Kidney (tissue), 14 donors: ENCODE data around the gene EZR. TPM values are rescaled to one million over a fixed set of nuclear protein-coding genes. Genes with fewer than 3 reads are reported as not detected.
"Not testable (repeated sequence)": the region's sequence is repeated elsewhere in the genome, so short reads cannot be mapped to it uniquely, and the experiment has no call there.

Experiments
- DNase-seq, 5 donors: peaks; one replicate each; pipeline ENCODE4 v3.0.0-alpha.2; 2013 to 2020
- FAIRE-seq: peaks from 2 replicates; lab custom pipeline; 2012; peaks lifted over from hg19 to GRCh38; lab: Jason Lieb, UNC
- H3K27ac ChIP-seq, 2 donors: one replicate each; pipeline ENCODE4 v1.7.0; 2013; ENCODE audit warnings: low read depth in 2 of 2, low read length in 2 of 2, inconsistent platforms in 1 of 2
- H3K27me3 ChIP-seq: one replicate; pipeline ENCODE4 v1.7.1; 2013; ENCODE audit warnings: low read length, inconsistent platforms; ENCODE audit not compliant: control insufficient read depth, insufficient read depth
- H3K36me3 ChIP-seq, 3 donors: one replicate each; pipeline versions ENCODE4 v1.7.0 to v1.7.1; 2013; ENCODE audit warnings: low read length in 3 of 3, control low read depth in 1 of 3, inconsistent platforms in 1 of 3; ENCODE audit not compliant: insufficient read depth in 3 of 3, control insufficient read depth in 2 of 3
- H3K4me1 ChIP-seq, 3 donors: one replicate each; pipeline versions ENCODE4 v1.7.0 to v1.7.1; 2013; ENCODE audit warnings: low read length in 3 of 3, inconsistent platforms in 1 of 3, low read depth in 1 of 3; ENCODE audit not compliant: control insufficient read depth in 2 of 3, insufficient read depth in 2 of 3
- H3K4me3 ChIP-seq, 3 donors: one replicate each; pipeline versions ENCODE4 v1.7.0 to v1.8.1; 2013; ENCODE audit warnings: low read length in 3 of 3, control low read depth in 1 of 3, inconsistent platforms in 1 of 3
- H3K9ac ChIP-seq, 3 donors: one replicate each; pipeline versions ENCODE4 v1.7.0 to v1.7.1; 2013; ENCODE audit warnings: low read length in 3 of 3, control low read depth in 1 of 3, inconsistent platforms in 1 of 3
- H3K9me3 ChIP-seq, 3 donors: one replicate each; pipeline versions ENCODE4 v1.7.0 to v1.7.1; 2013; ENCODE audit warnings: low read length in 3 of 3, control low read depth in 1 of 3, inconsistent platforms in 1 of 3; ENCODE audit not compliant: control insufficient read depth in 2 of 3, insufficient read depth in 1 of 3
- intact Hi-C: fragments of 100-400 bp; cut with DNase I; formaldehyde crosslinking; loops from one replicate; pipeline ENCODE4 v1.11.1; 2022
- polyA plus RNA-seq: library from polyadenylated mRNA; stranded (reverse); fragments of 350-450 nt; fragmentation: Illumina TruSeq; extraction: RNeasy Lipid Tissue Mini Kit (QIAGEN cat#74804); gene quantifications from one replicate; pipeline ENCODE4 v1.2.3, GENCODE V29; 2014; ENCODE audit warnings: low read depth, low replicate concordance; ENCODE audit not compliant: insufficient read depth
- total RNA-seq: library from RNA; stranded (reverse); fragmentation: NEBNext Ultra II Directional; extraction: Animal tissue kit (Norgen Biotek cat#: 25700); gene quantifications from one replicate; pipeline ENCODE4 v1.2.1, GENCODE V29; 2021
- TF ChIP-seq, protein P1 (sequence below): IDR thresholded peaks from 3 replicates; pipeline ENCODE4 v1.5.1; 2012; ENCODE audit warnings: mild to moderate bottlenecking, moderate library complexity, borderline replicate concordance; ENCODE audit not compliant: insufficient read depth; ENCODE audit errors: extremely low read depth
- donor health status: control.
- donor health status: control.
- donor health status: control.
- donor health status: control.
- donor health status: control.
- donor health status: DM: yes; HTN: yes; CAD: no.
- donor health status: Normal renal cell carcinoma (clear cell type).

EZR gene
- total and polyA plus RNA-seq, 2 donors from 2014 or later = 154 to 636 TPM

DNA sequence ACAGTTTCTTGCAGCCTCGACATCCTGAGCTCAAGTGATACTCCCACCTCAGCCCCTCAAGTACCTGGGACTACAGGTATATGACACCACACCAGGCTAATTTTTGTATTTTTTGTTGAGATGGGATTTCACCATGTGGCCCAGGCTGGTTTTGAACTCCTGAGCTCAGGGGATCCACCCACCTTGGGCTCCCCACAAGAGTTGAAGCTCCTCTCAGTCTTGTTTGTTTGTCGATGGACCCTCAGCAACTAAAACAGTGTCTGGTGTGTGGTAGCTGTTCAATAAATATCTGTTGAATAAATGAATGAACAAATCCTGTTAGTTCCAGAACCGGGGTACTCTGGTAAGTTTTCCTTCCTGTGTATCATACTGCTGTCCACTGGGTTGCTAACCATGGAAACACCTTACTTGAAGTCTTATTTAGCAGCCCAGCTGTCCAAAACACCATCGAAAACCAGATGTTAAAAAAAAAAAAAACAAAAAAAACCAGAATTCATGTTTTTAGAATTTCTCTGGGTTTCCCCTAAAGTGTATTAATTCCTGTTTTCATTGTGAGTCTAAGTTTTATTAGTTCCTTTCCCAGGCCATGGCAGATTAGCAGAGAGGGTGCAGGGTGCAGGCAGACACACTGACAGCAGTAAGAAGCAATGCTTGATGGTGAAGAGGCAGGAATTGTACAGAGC is 7.8 kb upstream of the EZR start:
- FAIRE-seq (no peak), DNase-seq (no peak)
- Histone ChIP-seq H3K4me3 (no peak overlapping the region), H3K27ac (no peak overlapping the region), H3K36me3 (no peaks in the 10 kb centered on the region), H3K4me1 (no peaks in the 10 kb centered on the region), H3K9ac (no peak overlapping the region), H3K9me3 (no peaks in the 10 kb centered on the region), H3K27me3 (no peaks in the 10 kb centered on the region)
- intact Hi-C loops = no loop called here
- TF ChIP-seq, protein P1, sequence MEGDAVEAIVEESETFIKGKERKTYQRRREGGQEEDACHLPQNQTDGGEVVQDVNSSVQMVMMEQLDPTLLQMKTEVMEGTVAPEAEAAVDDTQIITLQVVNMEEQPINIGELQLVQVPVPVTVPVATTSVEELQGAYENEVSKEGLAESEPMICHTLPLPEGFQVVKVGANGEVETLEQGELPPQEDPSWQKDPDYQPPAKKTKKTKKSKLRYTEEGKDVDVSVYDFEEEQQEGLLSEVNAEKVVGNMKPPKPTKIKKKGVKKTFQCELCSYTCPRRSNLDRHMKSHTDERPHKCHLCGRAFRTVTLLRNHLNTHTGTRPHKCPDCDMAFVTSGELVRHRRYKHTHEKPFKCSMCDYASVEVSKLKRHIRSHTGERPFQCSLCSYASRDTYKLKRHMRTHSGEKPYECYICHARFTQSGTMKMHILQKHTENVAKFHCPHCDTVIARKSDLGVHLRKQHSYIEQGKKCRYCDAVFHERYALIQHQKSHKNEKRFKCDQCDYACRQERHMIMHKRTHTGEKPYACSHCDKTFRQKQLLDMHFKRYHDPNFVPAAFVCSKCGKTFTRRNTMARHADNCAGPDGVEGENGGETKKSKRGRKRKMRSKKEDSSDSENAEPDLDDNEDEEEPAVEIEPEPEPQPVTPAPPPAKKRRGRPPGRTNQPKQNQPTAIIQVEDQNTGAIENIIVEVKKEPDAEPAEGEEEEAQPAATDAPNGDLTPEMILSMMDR = no peak

DNA sequence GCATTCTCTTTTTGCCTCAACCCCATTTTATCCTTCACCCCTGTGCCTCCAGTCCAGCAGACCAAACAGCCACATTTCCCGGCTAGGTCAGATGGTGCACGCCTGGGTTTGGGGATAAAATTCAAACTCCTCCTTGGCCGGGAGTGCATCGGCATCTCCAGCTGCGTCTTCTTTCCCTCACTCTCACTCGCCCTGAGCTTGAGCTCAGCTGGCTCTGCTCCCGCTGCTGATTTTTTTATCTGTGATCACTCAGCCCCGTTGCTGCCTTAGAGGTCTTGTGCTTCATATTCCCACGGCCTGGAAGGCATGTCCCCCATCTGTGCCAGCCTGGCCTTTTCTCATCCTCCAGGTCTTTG is 6.8 kb upstream of the EZR start:
- intact Hi-C loops = no loop called here
- Histone ChIP-seq H3K27me3 (no peaks in the 10 kb centered on the region), H3K9ac (no peak overlapping the region), H3K36me3 (no peaks in the 10 kb centered on the region), H3K4me3 (no peak overlapping the region), H3K27ac (no peak overlapping the region), H3K9me3 (no peaks in the 10 kb centered on the region), H3K4me1 (no peaks in the 10 kb centered on the region)
- DNase-seq = no peak
- FAIRE-seq = no peak
- TF ChIP-seq, protein P1 = no peak

DNA sequence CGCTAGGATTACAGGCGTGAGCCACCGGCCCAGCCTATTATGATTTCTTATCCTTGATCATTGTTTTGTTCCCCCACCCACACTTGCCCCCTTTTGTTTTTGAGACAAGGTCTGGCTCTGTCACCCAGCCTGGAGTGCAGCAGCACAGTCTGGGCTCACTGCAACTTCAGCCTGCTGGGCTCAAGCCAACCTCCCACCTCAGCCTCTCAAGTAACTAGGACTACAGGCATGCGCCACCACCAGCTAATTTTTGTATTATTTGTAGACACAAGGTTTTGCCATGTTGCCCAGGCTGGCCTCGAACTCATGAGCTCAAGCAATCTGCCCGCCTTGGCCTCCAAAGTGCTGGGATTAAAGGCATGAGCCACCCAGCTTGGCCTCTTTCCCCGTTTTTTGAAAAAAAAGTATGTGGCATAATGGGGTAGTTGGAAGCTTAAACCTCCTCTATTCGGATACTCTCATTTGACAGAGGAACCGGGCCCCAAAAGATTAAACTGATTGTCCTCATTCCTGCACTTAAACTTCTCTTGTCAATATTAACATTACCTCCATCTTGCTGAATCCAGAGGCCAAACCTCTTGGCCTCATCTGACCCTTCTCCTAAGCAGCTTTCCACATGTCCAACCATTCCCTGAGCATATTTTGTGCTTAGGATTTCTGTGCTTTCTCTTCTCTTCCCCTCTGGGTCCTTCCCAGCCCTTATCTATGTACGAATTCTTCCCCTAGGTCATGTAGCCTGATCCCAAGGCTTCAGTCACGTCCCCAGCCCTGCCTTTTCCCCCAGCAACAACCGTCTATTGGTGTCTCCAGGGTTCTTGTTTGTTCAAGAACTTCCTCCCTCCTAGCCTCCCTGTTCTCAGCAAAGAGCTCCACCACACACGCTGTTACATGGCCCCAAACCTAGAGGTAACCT is 6.1 kb upstream of the EZR start:
- no peak for FAIRE-seq
- H3K27ac ChIP-seq = no peak overlapping the region

DNA sequence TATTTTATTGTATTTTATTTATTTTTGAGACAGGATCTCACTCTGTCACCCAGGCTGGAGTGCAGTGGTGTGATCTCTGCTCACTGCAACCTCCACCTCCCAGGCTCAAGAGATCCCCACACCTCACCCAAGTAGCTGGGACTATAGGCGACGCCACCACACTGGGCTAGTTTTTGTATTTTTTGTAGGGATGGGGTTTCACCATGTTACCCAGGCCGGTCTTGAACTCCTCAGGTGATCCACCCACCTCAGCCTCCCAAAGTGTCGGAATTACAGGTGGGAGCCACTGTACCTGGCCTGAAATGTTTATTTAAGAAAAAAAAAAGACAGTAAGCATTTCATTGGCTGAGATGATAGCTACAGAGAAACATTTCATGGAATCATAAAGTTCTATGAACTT is 4.4 kb upstream of the EZR start:
- H3K9ac ChIP-seq, H3K36me3 ChIP-seq, H3K27me3 ChIP-seq, H3K4me3 ChIP-seq, intact Hi-C loops, H3K27ac ChIP-seq, H3K9me3 ChIP-seq, H3K4me1 ChIP-seq, DNase-seq, FAIRE-seq: not testable (repeated sequence)

More for the DNA sequence above, 6.1 kb upstream of the EZR start:
- no peak for DNase-seq
- no peak overlapping the region for H3K4me3 ChIP-seq
- no peaks in the 10 kb centered on the region for H3K9me3 ChIP-seq
- TF ChIP-seq, protein P1 = no peak
- no peaks in the 10 kb centered on the region for H3K27me3 ChIP-seq
- H3K36me3 ChIP-seq = no peaks in the 10 kb centered on the region
- intact Hi-C loops = no loop called here
- H3K9ac ChIP-seq = no peak overlapping the region
- H3K4me1 ChIP-seq = no peaks in the 10 kb centered on the region
